Glutamatergic neuron (in vitro differentiated cells): ENCODE measurements around the gene MAP3K20. TPM values are rescaled to one million over a fixed set of nuclear protein-coding genes. Genes with fewer than 3 reads are reported as not detected.

ENCODE experiments used
- DNase-seq: peaks from one replicate; pipeline ENCODE4 v3.0.0; 2022
- H3K27ac Mint-ChIP-seq: one replicate; pipeline ENCODE4 v1.8.0; 2020; ENCODE audit warnings: mild to moderate bottlenecking, mixed read lengths, inconsistent platforms; ENCODE audit not compliant: unreplicated experiment
- H3K27me3 Mint-ChIP-seq: one replicate; pipeline ENCODE4 v1.8.0; 2020; ENCODE audit warnings: mild to moderate bottlenecking, moderate library complexity, mixed read lengths, inconsistent platforms; ENCODE audit not compliant: unreplicated experiment
- H3K36me3 Mint-ChIP-seq: one replicate; pipeline ENCODE4 v1.8.0; 2020; ENCODE audit warnings: mild to moderate bottlenecking, mixed read lengths, inconsistent platforms; ENCODE audit not compliant: unreplicated experiment
- H3K4me1 Mint-ChIP-seq: one replicate; pipeline ENCODE4 v1.8.0; 2020; ENCODE audit warnings: mild to moderate bottlenecking, low read depth, mixed read lengths, inconsistent platforms; ENCODE audit not compliant: unreplicated experiment
- H3K4me3 Mint-ChIP-seq: one replicate; pipeline ENCODE4 v1.8.0; 2020; ENCODE audit warnings: mild to moderate bottlenecking, mixed read lengths, inconsistent platforms; ENCODE audit not compliant: unreplicated experiment
- H3K9me3 Mint-ChIP-seq: one replicate; pipeline ENCODE4 v1.8.0; 2020; ENCODE audit warnings: mild to moderate bottlenecking, moderate library complexity, mixed read lengths, inconsistent platforms; ENCODE audit not compliant: unreplicated experiment
- total RNA-seq: library from RNA; stranded (reverse); fragmentation: NEBNext Ultra II Directional; extraction: Animal tissue kit (Norgen Biotek cat#: 25700); gene quantifications from one replicate; pipeline ENCODE4 v1.2.1, GENCODE V29; 2021; ENCODE audit not compliant: unreplicated experiment
- TF ChIP-seq, protein P1 (sequence below): fragments of 200-600 bp; sonication (generic); IDR thresholded peaks from one replicate; pipeline ENCODE4 v1.5.0; 2021; ENCODE audit not compliant: partially characterized antibody, unreplicated experiment

The MAP3K20 gene
- total RNA-seq, 1 donor from 2014 or later = 0.76 TPM

- H3K36me3 Mint-ChIP-seq = no peaks in the 10 kb centered on the region
- no peak overlapping the region for H3K27ac Mint-ChIP-seq
- no peaks in the 10 kb centered on the region for H3K27me3 Mint-ChIP-seq
Measured at GRCh38 chr2:173056705-173057364, 18.8 kb upstream of the MAP3K20 start.

DNA sequence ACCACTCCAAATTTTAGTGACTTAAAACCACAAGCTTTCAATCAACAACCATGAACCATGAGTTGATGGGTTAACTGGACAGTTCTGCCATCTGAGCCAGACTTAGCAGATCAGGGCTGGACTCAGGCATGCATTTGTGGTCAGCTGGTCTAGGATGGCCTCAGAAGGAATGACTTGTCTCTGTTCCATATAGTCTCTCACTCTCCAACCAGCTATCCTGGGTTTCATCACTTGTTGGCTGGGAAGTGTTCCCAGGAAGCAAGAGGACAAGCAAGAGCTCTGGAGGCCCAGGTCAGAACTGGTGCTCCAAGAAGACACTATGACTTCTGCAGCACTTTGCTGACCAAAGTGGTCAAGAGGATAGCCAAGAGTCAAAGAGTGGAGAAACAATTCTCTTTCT lies 17.5 kb upstream of the MAP3K20 start:
- no peaks in the 10 kb centered on the region for H3K36me3 Mint-ChIP-seq
- DNase-seq = no peak
- TF ChIP-seq, protein P1, sequence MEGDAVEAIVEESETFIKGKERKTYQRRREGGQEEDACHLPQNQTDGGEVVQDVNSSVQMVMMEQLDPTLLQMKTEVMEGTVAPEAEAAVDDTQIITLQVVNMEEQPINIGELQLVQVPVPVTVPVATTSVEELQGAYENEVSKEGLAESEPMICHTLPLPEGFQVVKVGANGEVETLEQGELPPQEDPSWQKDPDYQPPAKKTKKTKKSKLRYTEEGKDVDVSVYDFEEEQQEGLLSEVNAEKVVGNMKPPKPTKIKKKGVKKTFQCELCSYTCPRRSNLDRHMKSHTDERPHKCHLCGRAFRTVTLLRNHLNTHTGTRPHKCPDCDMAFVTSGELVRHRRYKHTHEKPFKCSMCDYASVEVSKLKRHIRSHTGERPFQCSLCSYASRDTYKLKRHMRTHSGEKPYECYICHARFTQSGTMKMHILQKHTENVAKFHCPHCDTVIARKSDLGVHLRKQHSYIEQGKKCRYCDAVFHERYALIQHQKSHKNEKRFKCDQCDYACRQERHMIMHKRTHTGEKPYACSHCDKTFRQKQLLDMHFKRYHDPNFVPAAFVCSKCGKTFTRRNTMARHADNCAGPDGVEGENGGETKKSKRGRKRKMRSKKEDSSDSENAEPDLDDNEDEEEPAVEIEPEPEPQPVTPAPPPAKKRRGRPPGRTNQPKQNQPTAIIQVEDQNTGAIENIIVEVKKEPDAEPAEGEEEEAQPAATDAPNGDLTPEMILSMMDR = no peak
- H3K4me3 Mint-ChIP-seq = no peak overlapping the region
- H3K27me3 Mint-ChIP-seq = no peaks in the 10 kb centered on the region
- no peak overlapping the region for H3K27ac Mint-ChIP-seq
- H3K4me1 Mint-ChIP-seq = no peaks in the 10 kb centered on the region
- H3K9me3 Mint-ChIP-seq = no peaks in the 10 kb centered on the region

More at GRCh38 chr2:173056705-173057364, 18.8 kb upstream of the MAP3K20 start:
- TF ChIP-seq, protein P1 = no peak
- H3K9me3 Mint-ChIP-seq = no peaks in the 10 kb centered on the region
- no peak for DNase-seq
- no peaks in the 10 kb centered on the region for H3K4me1 Mint-ChIP-seq
- no peak overlapping the region for H3K4me3 Mint-ChIP-seq

DNA sequence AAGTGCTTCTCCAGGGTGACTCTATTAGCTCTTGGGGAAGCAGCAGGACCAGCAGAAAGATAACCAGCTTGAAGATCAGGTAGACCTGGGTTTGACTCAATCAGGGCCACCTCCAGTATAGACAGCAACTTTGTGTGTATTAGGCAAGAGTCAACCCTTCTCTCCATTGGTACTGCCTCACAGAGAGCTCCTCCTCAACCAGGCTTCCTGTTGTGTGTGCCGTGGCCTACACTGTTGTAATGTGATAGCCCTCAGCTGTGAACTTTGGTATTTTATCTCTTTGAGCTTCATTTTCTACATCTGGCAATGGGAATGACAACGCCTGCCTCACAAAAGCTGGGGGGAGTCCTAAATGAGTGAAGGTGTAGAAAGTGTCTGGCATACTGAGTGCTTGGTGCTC lies 17.0 kb upstream of the MAP3K20 start:
- Mint-ChIP-seq H3K36me3 (no peaks in the 10 kb centered on the region), H3K4me3 (no peak overlapping the region), H3K9me3 (no peaks in the 10 kb centered on the region), H3K4me1 (no peaks in the 10 kb centered on the region), H3K27ac (no peak overlapping the region), H3K27me3 (no peaks in the 10 kb centered on the region)
- TF ChIP-seq, protein P1 = no peak
- no peak for DNase-seq

DNA sequence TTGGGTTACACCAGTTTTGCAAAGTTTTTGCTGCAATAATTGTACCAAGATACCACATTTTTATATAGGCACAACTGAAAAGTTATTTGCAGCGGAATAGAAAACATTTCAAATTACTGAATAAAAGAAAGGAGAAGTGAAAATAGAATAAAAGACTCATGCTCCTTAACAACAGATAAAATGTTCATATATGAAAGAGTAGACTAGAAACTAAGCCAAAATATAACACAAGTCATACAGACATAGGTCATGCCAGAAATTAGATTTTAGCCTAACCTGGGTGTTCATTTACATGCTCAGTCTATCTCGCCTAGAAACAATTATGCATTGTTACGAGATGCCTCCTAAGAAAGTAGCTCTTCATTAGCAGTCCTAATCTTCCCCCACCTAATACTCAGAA lies 16.4 kb upstream of the MAP3K20 start:
- H3K9me3 Mint-ChIP-seq = no peaks in the 10 kb centered on the region
- H3K27me3 Mint-ChIP-seq = no peaks in the 10 kb centered on the region
- DNase-seq = no peak
- H3K4me3 Mint-ChIP-seq = no peak overlapping the region
- H3K4me1 Mint-ChIP-seq = no peaks in the 10 kb centered on the region
- TF ChIP-seq, protein P1 = no peak
- H3K27ac Mint-ChIP-seq = no peak overlapping the region
- no peaks in the 10 kb centered on the region for H3K36me3 Mint-ChIP-seq

- Mint-ChIP-seq H3K36me3 (no peaks in the 10 kb centered on the region), H3K27me3 (no peaks in the 10 kb centered on the region), H3K4me1 (no peaks in the 10 kb centered on the region), H3K4me3 (no peak overlapping the region), H3K9me3 (no peaks in the 10 kb centered on the region), H3K27ac (no peak overlapping the region)
- TF ChIP-seq, protein P1 = no peak
- DNase-seq = no peak
Measured at GRCh38 chr2:173059971-173060461, 15.6 kb upstream of the MAP3K20 start.
